HepG2 (cell line): ENCODE results near the gene CEP120. TPM values are rescaled to one million over a fixed set of nuclear protein-coding genes. Genes with fewer than 3 reads are reported as not detected.
A peak's percentile ranks its signal among the peaks of the same experiment; 100 is the strongest.

ENCODE experiments used
- BRD4 ChIP-seq: sonication (generic); formaldehyde crosslinking; IDR thresholded peaks from 2 replicates; pipeline ENCODE4 v1.4.0; 2020; ENCODE audit warnings: missing genetic modification reagents
- NONO ChIP-seq, 2 experiments: fragments of 450-650 bp in 1 of 2; sonication (generic) in 1 of 2; formaldehyde crosslinking in 1 of 2; IDR thresholded peaks in 1 of 2; conservative IDR thresholded peaks in 1 of 2; 2 replicates each; pipeline versions ENCODE4 v1.6.1 to v1.8.0; 2017 to 2022; ENCODE audit warnings: mild to moderate bottlenecking in 1 of 2, missing genetic modification reagents in 1 of 2, moderate library complexity in 1 of 2
- NR3C1 ChIP-seq: sonication (generic); formaldehyde crosslinking; IDR thresholded peaks from 2 replicates; pipeline ENCODE4 v1.4.0; 2020; ENCODE audit warnings: missing genetic modification reagents
- RARA ChIP-seq: IDR thresholded peaks from 2 replicates; pipeline ENCODE4 v1.6.1; 2016; ENCODE audit warnings: missing genetic modification reagents, missing compliant biosample characterization
- SKI ChIP-seq: fragments of 450-650 bp; IDR thresholded peaks from one replicate; pipeline ENCODE4 v1.6.1; 2018; ENCODE audit warnings: mild to moderate bottlenecking; ENCODE audit not compliant: partially characterized antibody
- SRY ChIP-seq: sonication (generic); formaldehyde crosslinking; IDR thresholded peaks from 2 replicates; pipeline ENCODE4 v1.8.0; 2022; ENCODE audit warnings: mild to moderate bottlenecking, missing genetic modification reagents
- TCF7L2 ChIP-seq: IDR thresholded peaks from 2 replicates; pipeline ENCODE4 v1.6.1; 2011; ENCODE audit warnings: mild to moderate bottlenecking, low read depth, low read length, moderate library complexity
- THAP11 ChIP-seq: IDR thresholded peaks from 2 replicates; pipeline ENCODE4 v1.6.1; 2016; ENCODE audit warnings: missing biosample characterization, missing genetic modification reagents
- ZBTB20 ChIP-seq: sonication (generic); formaldehyde crosslinking; IDR thresholded peaks from 2 replicates; pipeline ENCODE4 v1.8.1; 2023; ENCODE audit warnings: missing genetic modification reagents, low read depth, mild to moderate bottlenecking, borderline replicate concordance
- polyA plus RNA-seq, 8 experiments: library from polyadenylated mRNA; depleted of rRNA in 3 of 8; stranded (reverse) in 7 of 8; unstranded in 1 of 8; fragments of >200 nt; fragmentation: Illumina TruSeq in 4 of 8; extraction: Trizol in 4 of 8; gene quantifications; 2 replicates each; pipeline versions ENCODE4 v1.2.1 to v1.2.3, GENCODE V29; 2011 to 2016; ENCODE audit warnings: low read depth in 4 of 8, missing spikeins in 1 of 8, mixed read lengths in 1 of 8; ENCODE audit not compliant: insufficient read depth in 1 of 8
- total RNA-seq, 5 experiments: library from RNA; depleted of rRNA; stranded (reverse); fragments of >200 nt; fragmentation: Illumina TruSeq; extraction: Trizol; gene quantifications; 2 replicates each; pipeline ENCODE4 v1.2.3, GENCODE V29; 2016; ENCODE audit warnings: low read depth in 1 of 5
- TF ChIP-seq, protein P1 (sequence below): sonication (generic); formaldehyde crosslinking; IDR thresholded peaks from 2 replicates; pipeline ENCODE4 v1.5.0; 2020; ENCODE audit warnings: missing genetic modification reagents
- TF ChIP-seq, protein P2 (sequence below): sonication (generic); formaldehyde crosslinking; IDR thresholded peaks from 2 replicates; pipeline ENCODE4 v1.5.1; 2020; ENCODE audit warnings: missing genetic modification reagents, mild to moderate bottlenecking, borderline replicate concordance
- TF ChIP-seq, protein P3 (sequence below): sonication (generic); formaldehyde crosslinking; IDR thresholded peaks from 2 replicates; pipeline ENCODE4 v1.5.0; 2020; ENCODE audit warnings: mild to moderate bottlenecking, missing genetic modification reagents, borderline replicate concordance
- TF ChIP-seq, protein P4 (sequence below): sonication (generic); formaldehyde crosslinking; IDR thresholded peaks from 2 replicates; pipeline ENCODE4 v1.4.0; 2020; ENCODE audit warnings: missing genetic modification reagents
- TF ChIP-seq, protein P5 (sequence below): sonication (generic); formaldehyde crosslinking; IDR thresholded peaks from 2 replicates; pipeline ENCODE4 v1.8.1; 2022; ENCODE audit warnings: mild to moderate bottlenecking, missing genetic modification reagents

Gene CEP120
- total and polyA plus RNA-seq, 2 of the 13 experiments (the other 11 are each of a cell fraction or from before 2014, with no cell fraction given): 8.0 to 14.7 TPM

DNA sequence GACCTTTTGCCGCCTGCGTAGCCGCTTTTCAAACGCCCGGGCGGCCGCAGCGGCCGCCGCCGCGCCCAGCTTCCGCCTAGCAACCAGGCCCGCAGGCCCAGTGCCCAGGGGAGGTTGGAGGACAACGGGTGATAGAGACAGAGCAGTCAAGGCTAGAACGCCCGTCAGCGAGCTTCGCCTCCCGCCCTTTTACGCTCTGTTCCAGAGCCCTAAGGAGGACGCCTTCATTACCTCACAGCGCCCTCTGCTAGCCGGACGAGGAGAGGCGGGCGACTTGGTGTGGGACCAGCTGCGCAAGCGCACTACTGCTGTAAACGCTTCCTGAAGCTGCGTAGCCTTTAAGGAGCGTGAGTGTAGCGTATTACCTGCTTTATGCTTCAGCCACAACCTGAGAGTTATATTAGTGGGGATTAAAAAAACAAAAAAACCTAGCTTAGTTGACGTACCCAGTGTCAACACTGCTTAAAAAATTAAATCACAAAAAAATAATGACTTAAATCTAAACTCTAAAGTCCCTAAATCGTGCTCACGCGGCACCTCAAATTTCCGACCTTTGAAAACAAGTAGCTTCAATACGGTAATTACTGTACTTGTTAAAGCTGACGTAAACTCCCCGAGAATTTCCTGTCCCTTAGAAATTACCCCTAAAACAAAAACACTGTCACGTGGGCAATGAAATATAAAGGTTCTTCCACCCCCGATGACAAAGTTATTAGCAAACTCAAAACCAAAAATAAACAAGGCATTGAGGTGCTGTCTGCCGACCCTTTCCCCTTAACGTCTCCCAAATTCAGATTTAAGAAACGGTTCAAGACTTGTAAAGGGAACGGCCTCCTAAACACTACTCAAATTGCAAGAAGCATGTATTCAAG, at the start of gene CEP120 (continued):
- TF ChIP-seq, protein P1, sequence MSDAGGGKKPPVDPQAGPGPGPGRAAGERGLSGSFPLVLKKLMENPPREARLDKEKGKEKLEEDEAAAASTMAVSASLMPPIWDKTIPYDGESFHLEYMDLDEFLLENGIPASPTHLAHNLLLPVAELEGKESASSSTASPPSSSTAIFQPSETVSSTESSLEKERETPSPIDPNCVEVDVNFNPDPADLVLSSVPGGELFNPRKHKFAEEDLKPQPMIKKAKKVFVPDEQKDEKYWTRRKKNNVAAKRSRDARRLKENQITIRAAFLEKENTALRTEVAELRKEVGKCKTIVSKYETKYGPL (CRISPR knock-in tag): 0 out of 2 replicates have a peak, but pooled peaks have one; percentile 60
- TF ChIP-seq, protein P2, sequence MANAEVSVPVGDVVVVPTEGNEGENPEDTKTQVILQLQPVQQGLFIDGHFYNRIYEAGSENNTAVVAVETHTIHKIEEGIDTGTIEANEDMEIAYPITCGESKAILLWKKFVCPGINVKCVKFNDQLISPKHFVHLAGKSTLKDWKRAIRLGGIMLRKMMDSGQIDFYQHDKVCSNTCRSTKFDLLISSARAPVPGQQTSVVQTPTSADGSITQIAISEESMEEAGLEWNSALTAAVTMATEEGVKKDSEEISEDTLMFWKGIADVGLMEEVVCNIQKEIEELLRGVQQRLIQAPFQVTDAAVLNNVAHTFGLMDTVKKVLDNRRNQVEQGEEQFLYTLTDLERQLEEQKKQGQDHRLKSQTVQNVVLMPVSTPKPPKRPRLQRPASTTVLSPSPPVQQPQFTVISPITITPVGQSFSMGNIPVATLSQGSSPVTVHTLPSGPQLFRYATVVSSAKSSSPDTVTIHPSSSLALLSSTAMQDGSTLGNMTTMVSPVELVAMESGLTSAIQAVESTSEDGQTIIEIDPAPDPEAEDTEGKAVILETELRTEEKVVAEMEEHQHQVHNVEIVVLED (CRISPR knock-in tag): peak; percentile 81
- TF ChIP-seq SRY (CRISPR knock-in tag) (peak; percentile 69; the same call in 1 of the 2 replicates), THAP11 (CRISPR knock-in tag) (peak; percentile 90), RARA (CRISPR knock-in tag) (peak; percentile 55), BRD4 (peak; percentile 37; the same call in 1 of the 2 replicates), TCF7L2 (no peak), ZBTB20 (CRISPR knock-in tag) (peak; percentile 25; the same call in 1 of the 2 replicates), SKI (peak; percentile 65), NONO (IDR thresholded peaks at IDR 0.05) (no peak), NONO (CRISPR knock-in tag; conservative IDR thresholded peaks at IDR 0.05) (peak; percentile 85), NR3C1 (CRISPR knock-in tag) (no peak)
- TF ChIP-seq, protein P3, sequence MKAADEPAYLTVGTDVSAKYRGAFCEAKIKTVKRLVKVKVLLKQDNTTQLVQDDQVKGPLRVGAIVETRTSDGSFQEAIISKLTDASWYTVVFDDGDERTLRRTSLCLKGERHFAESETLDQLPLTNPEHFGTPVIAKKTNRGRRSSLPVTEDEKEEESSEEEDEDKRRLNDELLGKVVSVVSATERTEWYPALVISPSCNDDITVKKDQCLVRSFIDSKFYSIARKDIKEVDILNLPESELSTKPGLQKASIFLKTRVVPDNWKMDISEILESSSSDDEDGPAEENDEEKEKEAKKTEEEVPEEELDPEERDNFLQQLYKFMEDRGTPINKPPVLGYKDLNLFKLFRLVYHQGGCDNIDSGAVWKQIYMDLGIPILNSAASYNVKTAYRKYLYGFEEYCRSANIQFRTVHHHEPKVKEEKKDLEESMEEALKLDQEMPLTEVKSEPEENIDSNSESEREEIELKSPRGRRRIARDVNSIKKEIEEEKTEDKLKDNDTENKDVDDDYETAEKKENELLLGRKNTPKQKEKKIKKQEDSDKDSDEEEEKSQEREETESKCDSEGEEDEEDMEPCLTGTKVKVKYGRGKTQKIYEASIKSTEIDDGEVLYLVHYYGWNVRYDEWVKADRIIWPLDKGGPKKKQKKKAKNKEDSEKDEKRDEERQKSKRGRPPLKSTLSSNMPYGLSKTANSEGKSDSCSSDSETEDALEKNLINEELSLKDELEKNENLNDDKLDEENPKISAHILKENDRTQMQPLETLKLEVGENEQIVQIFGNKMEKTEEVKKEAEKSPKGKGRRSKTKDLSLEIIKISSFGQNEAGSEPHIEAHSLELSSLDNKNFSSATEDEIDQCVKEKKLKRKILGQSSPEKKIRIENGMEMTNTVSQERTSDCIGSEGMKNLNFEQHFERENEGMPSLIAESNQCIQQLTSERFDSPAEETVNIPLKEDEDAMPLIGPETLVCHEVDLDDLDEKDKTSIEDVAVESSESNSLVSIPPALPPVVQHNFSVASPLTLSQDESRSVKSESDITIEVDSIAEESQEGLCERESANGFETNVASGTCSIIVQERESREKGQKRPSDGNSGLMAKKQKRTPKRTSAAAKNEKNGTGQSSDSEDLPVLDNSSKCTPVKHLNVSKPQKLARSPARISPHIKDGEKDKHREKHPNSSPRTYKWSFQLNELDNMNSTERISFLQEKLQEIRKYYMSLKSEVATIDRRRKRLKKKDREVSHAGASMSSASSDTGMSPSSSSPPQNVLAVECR (CRISPR knock-in tag): peak; percentile 94
- TF ChIP-seq, protein P4, sequence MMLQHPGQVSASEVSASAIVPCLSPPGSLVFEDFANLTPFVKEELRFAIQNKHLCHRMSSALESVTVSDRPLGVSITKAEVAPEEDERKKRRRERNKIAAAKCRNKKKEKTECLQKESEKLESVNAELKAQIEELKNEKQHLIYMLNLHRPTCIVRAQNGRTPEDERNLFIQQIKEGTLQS (CRISPR knock-in tag): no peak; the same call in 1 of the 2 replicates
- TF ChIP-seq, protein P5, sequence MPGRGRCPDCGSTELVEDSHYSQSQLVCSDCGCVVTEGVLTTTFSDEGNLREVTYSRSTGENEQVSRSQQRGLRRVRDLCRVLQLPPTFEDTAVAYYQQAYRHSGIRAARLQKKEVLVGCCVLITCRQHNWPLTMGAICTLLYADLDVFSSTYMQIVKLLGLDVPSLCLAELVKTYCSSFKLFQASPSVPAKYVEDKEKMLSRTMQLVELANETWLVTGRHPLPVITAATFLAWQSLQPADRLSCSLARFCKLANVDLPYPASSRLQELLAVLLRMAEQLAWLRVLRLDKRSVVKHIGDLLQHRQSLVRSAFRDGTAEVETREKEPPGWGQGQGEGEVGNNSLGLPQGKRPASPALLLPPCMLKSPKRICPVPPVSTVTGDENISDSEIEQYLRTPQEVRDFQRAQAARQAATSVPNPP (CRISPR knock-in tag): no peak
